PC-9 (cell line): Measurements from ENCODE around the gene PRR35. TPM values are rescaled to one million over a fixed set of nuclear protein-coding genes. Genes with fewer than 3 reads are reported as not detected.

Experiments used
- BruUV-seq: library from RNA; stranded (reverse); fragments of 400-500 nt; replicated peaks from 2 replicates; lab custom pipeline; 2021; lab: Mats Ljungman, UMichigan
- CTCF ChIA-PET: fragments of 300-600 bp; sonication (Branson Sonifier 250); formaldehyde crosslinking; loops from one replicate; lab custom pipeline; 2022; ENCODE audit warnings: antibody characterized with exemption; lab: Charles Lee
- POLR2A ChIA-PET: fragments of 300-600 bp; sonication (Branson Sonifier 250); formaldehyde crosslinking; loops from one replicate; lab custom pipeline; 2022; ENCODE audit warnings: antibody characterized with exemption; ENCODE audit not compliant: unreplicated experiment; lab: Charles Lee
- DNase-seq, 2 experiments: peaks; one replicate each; pipeline versions ENCODE4 v3.0.0 to v3.0.0-alpha.2; 2015 to 2022; ENCODE audit warnings: mixed read lengths in 1 of 2
- H2AFZ ChIP-seq: fragments of 200-600 bp; sonication (generic); 2 replicates; pipeline ENCODE4 v1.8.1; 2017; ENCODE audit warnings: antibody characterized with exemption
- H3F3A ChIP-seq: fragments of 200-600 bp; sonication (generic); 2 replicates; pipeline ENCODE4 v1.8.1; 2017; ENCODE audit warnings: antibody characterized with exemption, mild to moderate bottlenecking, low read depth; ENCODE audit not compliant: insufficient read depth
- H3K27ac ChIP-seq: fragments of 200-600 bp; sonication (generic); 2 replicates; pipeline ENCODE4 v1.6.1; 2016; ENCODE audit warnings: mixed run types
- H3K27me3 ChIP-seq: fragments of 200-600 bp; sonication (generic); 2 replicates; pipeline ENCODE4 v1.6.1; 2016; ENCODE audit warnings: low read depth, mixed run types; ENCODE audit not compliant: insufficient read depth
- H3K36me3 ChIP-seq: fragments of 200-600 bp; sonication (generic); 2 replicates; pipeline ENCODE4 v1.6.1; 2016; ENCODE audit warnings: low read depth, mixed run types
- H3K4me1 ChIP-seq: fragments of 200-600 bp; sonication (generic); replicated peaks from 2 replicates; pipeline ENCODE4 v1.6.1; 2016; ENCODE audit warnings: mixed run types; ENCODE audit not compliant: insufficient read depth
- H3K4me2 ChIP-seq: fragments of 200-600 bp; sonication (generic); 2 replicates; pipeline ENCODE4 v1.6.1; 2017; ENCODE audit warnings: mixed run types
- H3K4me3 ChIP-seq: fragments of 200-600 bp; sonication (generic); 2 replicates; pipeline ENCODE4 v1.6.1; 2016; ENCODE audit warnings: mixed run types
- H3K79me2 ChIP-seq: fragments of 200-600 bp; sonication (generic); 2 replicates; pipeline ENCODE4 v1.6.1; 2017; ENCODE audit warnings: low read depth, mixed run types
- H3K9me2 ChIP-seq: fragments of 200-600 bp; sonication (generic); 2 replicates; pipeline ENCODE4 v1.8.1; 2017; ENCODE audit warnings: mild to moderate bottlenecking; ENCODE audit not compliant: insufficient read depth
- H3K9me3 ChIP-seq: fragments of 200-600 bp; sonication (generic); 2 replicates; pipeline ENCODE4 v1.8.1; 2016; ENCODE audit warnings: low read depth; ENCODE audit not compliant: insufficient read depth
- H4K20me1 ChIP-seq: fragments of 200-600 bp; sonication (generic); 2 replicates; pipeline ENCODE4 v1.8.1; 2017; ENCODE audit not compliant: insufficient read depth
- CTCF ChIP-seq: fragments of 200-600 bp; sonication (generic); conservative IDR thresholded peaks from 2 replicates; pipeline ENCODE4 v1.6.1; 2017; ENCODE audit warnings: mixed run types, antibody characterized with exemption, mild to moderate bottlenecking, moderate library complexity
- EZH2 ChIP-seq: fragments of 200-600 bp; sonication (generic); IDR thresholded peaks from 2 replicates; pipeline ENCODE4 v1.8.0; 2017; ENCODE audit warnings: antibody characterized with exemption, low read depth
- intact Hi-C: fragments of 100-400 bp; cut with micrococcal nuclease; formaldehyde crosslinking; loops from one replicate; pipeline ENCODE4 v1.10.0; 2022; ENCODE audit not compliant: unreplicated experiment
- total RNA-seq: library from RNA; stranded (reverse); gene quantifications from 2 replicates; pipeline ENCODE4 v1.2.3, GENCODE V29; 2021

The PRR35 gene
- total RNA-seq, 1 experiment from 2014 or later = not detected

GRCh38 chr16:555528-556473 is 4.4 kb upstream of the PRR35 start:
- H3K36me3 ChIP-seq = no peaks in the 10 kb centered on the region
- CTCF ChIA-PET = no interaction called here
- no peak overlapping the region for H3K27ac ChIP-seq
- H3F3A ChIP-seq = no peaks in the 10 kb centered on the region
- no peaks in the 10 kb centered on the region for H3K9me3 ChIP-seq
- DNase-seq = no peak
- intact Hi-C loops = no loop called here
- no peak overlapping the region for H3K4me3 ChIP-seq
- H2AFZ ChIP-seq = no peak overlapping the region
- no TSS peak for BruUV-seq
- no peaks in the 10 kb centered on the region for H3K27me3 ChIP-seq
- H3K4me1 ChIP-seq = no peaks in the 10 kb centered on the region
- H3K4me2 ChIP-seq = no peak overlapping the region
- H3K79me2 ChIP-seq = no peaks in the 10 kb centered on the region
- TF ChIP-seq EZH2 = no peak
- POLR2A ChIA-PET = no interaction called here
- no peaks in the 10 kb centered on the region for H4K20me1 ChIP-seq
- no peaks in the 10 kb centered on the region for H3K9me2 ChIP-seq

- no peak overlapping the region for H3K4me3 ChIP-seq
- no TSS peak for BruUV-seq
- H3K27me3 ChIP-seq = no peaks in the 10 kb centered on the region
- H4K20me1 ChIP-seq = no peaks in the 10 kb centered on the region
- intact Hi-C loops = no loop called here
- no peak for TF ChIP-seq EZH2
- no peaks in the 10 kb centered on the region for H3K36me3 ChIP-seq
- CTCF ChIA-PET = no interaction called here
- no peaks in the 10 kb centered on the region for H3K9me2 ChIP-seq
- no peak overlapping the region for H3K4me2 ChIP-seq
- H3K27ac ChIP-seq = no peak overlapping the region
- H3K4me1 ChIP-seq = no peaks in the 10 kb centered on the region
- no peak overlapping the region for H2AFZ ChIP-seq
- no peaks in the 10 kb centered on the region for H3F3A ChIP-seq
- no peak for DNase-seq
- no peaks in the 10 kb centered on the region for H3K79me2 ChIP-seq
- POLR2A ChIA-PET = no interaction called here
- no peaks in the 10 kb centered on the region for H3K9me3 ChIP-seq
These were observed 3.6 kb upstream of the PRR35 start for GRCh38 chr16:556474-557173.

GRCh38 chr16:557463-558297 is 2.5 kb upstream of the PRR35 start:
- ChIA-PET CTCF (no interaction called here), POLR2A (no interaction called here)
- no peak for TF ChIP-seq CTCF
- TF ChIP-seq EZH2 = no peak
- no peak overlapping the region for H3K27ac ChIP-seq
- intact Hi-C loops = no loop called here
- no peak overlapping the region for H3K4me3 ChIP-seq
- H2AFZ ChIP-seq = no peak overlapping the region
- H3K4me2 ChIP-seq = no peak overlapping the region
- H3K36me3 ChIP-seq = no peaks in the 10 kb centered on the region
- no peak for DNase-seq
- no peaks in the 10 kb centered on the region for H3K79me2 ChIP-seq
- no peaks in the 10 kb centered on the region for H3K27me3 ChIP-seq
- no peaks in the 10 kb centered on the region for H3F3A ChIP-seq
- no peaks in the 10 kb centered on the region for H3K9me3 ChIP-seq
- H3K9me2 ChIP-seq = no peaks in the 10 kb centered on the region
- no peaks in the 10 kb centered on the region for H3K4me1 ChIP-seq
- no peaks in the 10 kb centered on the region for H4K20me1 ChIP-seq
- BruUV-seq = no TSS peak
